Measurements from ENCODE around the gene PEX16.

PEX16 gene

GRCh38 chr11:45877221-45877620 lies 40.5 kb downstream of the PEX16 start:
- no peak for DNase-seq (ENCODE audit: low read depth, low spot score)

- DNase-seq (ENCODE audit: low read depth, low spot score) = no peak
Measured at GRCh38 chr11:45876401-45876800, 41.3 kb downstream of the PEX16 start.

- no peak for DNase-seq (ENCODE audit: low read depth, low spot score)
Measured at GRCh38 chr11:45872651-45873356, 44.9 kb downstream of the PEX16 start.

GRCh38 chr11:45871638-45872037 lies 46.0 kb downstream of the PEX16 start:
- no peak for DNase-seq (ENCODE audit: low read depth, low spot score)

GRCh38 chr11:45870706-45871105 lies 47.0 kb downstream of the PEX16 start:
- DNase-seq (ENCODE audit: low read depth, low spot score) = no peak

- DNase-seq (ENCODE audit: low read depth, low spot score) = no peak
Measured at GRCh38 chr11:45869551-45869950, 48.1 kb downstream of the PEX16 start.

- no peak for DNase-seq (ENCODE audit: low read depth, low spot score)
Measured at GRCh38 chr11:45864041-45864440, 53.6 kb downstream of the PEX16 start.

- no peak for DNase-seq (ENCODE audit: low read depth, low spot score)
Measured at GRCh38 chr11:45860764-45861510, 56.7 kb downstream of the PEX16 start.

- no peak for DNase-seq (ENCODE audit: low read depth, low spot score)
Measured at GRCh38 chr11:45860348-45860747, 57.3 kb downstream of the PEX16 start.
